Measurements from ENCODE around the gene STX11.
"Not testable (repeated sequence)": the region's sequence is repeated elsewhere in the genome, so short reads cannot be mapped to it uniquely, and the experiment has no call there.

STX11 gene

DNA sequence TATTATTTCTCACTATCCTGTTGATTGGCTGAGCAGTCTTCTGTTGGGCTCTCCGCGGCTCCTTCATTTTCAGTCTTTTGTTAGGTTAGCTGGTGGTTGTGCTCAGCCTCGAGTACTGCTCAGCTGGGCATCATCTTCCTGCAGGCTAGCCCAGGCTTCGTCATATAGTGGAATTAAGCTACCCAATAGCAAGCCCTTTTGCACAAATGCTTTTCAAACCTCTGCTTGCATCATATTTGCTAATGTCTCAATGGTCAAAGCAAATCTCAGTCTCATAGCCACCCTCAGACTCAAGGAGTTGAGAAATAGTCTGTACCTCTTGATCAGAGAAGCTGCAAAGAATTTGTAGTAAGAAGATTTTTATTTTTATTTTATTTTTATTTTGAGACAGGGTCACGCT lies 23.7 kb downstream of the STX11 start:
- DNase-seq (ENCODE audit: low read depth in 2 of 2, low spot score in 1 of 2), result no peak

- no peak for DNase-seq (ENCODE audit: low read depth in 2 of 2, low spot score in 1 of 2)
These were observed 25.7 kb downstream of the STX11 start for GRCh38 chr6:144176043-144176442.

- DNase-seq (ENCODE audit: low read depth in 2 of 2, low spot score in 1 of 2), result no peak
These were observed 27.4 kb downstream of the STX11 start for GRCh38 chr6:144177726-144178125.

DNA sequence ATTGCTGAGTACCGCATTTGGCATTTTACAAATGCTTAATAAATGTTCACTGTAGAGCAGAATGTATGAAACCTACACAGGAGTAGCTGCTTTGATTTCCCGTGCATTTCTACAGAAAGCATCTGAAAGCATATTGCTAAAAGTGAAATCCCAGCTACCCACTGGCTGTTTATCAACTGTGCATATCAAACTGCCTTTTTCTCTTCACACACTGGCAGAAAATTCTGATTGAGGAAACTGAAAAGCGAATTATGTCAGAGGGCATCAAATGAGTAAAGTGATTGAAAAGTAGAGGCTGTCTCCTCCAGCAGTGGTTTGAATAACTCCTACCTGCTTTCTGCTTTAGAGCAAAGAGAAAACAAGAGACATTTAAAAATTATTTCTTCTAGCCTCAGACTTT lies 28.0 kb downstream of the STX11 start:
- no peak for DNase-seq (ENCODE audit: low read depth in 2 of 2, low spot score in 1 of 2)

DNA sequence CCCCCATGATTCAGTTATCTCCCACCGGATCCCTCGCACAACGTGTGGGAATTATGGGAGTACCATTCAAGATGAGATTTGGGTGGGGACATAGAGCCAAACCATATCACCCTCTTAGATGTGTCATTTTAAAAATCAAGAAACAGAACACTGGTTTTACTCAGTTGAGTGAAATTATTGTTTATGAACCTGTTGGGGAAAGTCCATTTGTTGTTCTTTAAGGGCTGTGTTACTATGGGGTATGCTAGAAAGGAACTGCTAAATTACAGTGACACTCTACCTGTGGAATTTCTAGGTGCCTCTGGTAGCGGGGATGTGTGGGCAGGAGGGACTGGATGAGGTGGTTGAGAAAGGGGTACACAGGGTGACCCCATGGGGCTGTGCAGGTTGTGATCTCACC lies 28.9 kb downstream of the STX11 start:
- no peak for DNase-seq (ENCODE audit: low read depth in 2 of 2, low spot score in 1 of 2)

- no peak for DNase-seq (ENCODE audit: low read depth in 2 of 2, low spot score in 1 of 2)
These were observed 29.5 kb downstream of the STX11 start for GRCh38 chr6:144179828-144180227.

GRCh38 chr6:144180354-144180753 lies 30.0 kb downstream of the STX11 start:
- not testable (repeated sequence) for DNase-seq (ENCODE audit: low read depth in 2 of 2, low spot score in 1 of 2)

DNA sequence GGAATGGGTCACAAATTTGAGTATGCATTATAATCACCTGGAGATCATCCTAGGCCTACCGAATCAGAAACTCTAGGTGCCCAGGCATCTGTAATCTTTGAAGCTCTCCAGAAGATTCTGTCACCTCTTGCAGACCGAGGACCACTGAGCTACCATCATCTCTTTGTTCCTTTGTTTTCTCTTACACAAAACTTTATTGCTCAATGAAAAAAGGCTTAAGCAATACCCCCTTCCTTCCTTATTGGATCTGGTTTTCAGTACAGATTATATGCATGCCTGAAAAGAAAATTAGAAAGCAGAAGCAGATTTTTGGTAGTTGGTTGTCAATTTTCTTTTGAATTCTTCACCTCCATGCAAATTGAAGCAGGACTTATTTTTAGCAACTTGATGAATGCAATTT lies 31.3 kb downstream of the STX11 start:
- DNase-seq (ENCODE audit: low read depth in 2 of 2, low spot score in 1 of 2), result no peak

DNA sequence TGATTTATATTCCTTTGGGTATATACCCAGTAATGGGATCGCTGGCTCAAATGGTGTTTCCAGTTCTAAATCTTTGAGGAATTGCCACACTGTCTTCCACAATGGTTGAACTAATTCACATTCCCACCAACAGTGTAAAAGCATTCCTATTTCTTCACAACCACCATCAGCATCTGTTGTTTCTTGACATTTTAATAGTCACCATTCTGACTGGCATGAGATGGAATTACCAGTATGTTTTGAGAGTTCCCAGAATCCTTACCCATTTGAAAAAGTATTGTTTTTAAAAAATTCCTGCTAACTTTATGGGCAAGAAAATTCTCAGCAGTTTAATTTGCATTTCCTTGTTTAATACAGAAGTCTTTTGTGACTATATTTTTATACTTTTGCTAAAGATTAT lies 33.9 kb downstream of the STX11 start:
- not testable (repeated sequence) for DNase-seq (ENCODE audit: low read depth in 2 of 2, low spot score in 1 of 2)

DNA sequence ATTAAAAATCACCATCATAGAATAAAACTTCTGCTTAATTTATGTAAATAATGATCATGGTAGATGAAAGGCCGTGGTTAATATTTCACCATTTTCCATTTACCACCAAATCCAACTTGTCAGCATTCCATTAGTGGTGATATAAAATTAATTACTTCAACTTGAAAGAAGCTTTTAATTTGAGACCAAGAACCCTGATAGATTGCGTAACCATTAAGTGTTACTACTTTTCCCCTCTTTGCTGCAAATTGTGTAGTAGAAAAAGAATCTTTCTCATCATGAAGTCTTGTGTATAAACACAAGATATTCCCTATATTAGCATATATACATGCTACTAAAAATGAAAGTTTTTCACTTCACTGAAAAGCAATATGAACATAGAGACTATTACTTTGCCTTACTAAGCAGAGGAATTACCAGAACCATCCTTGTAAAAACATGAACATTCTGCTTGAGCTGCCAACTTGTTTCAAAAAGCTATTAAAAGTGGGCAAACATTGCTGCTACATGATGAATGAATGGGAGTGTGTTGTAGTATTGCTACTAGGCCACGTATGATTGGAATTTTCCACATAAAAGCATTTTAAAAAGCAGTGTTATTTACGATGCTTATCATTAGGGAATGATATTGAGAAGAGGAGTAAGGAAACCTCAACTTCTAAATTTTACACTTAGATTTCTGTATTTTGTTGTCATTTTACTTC lies 35.0 kb downstream of the STX11 start:
- DNase-seq (ENCODE audit: low read depth in 2 of 2, low spot score in 1 of 2), result no peak

- no peak for DNase-seq (ENCODE audit: low read depth in 2 of 2, low spot score in 1 of 2)
These were observed 36.7 kb downstream of the STX11 start for GRCh38 chr6:144186817-144187625.

DNA sequence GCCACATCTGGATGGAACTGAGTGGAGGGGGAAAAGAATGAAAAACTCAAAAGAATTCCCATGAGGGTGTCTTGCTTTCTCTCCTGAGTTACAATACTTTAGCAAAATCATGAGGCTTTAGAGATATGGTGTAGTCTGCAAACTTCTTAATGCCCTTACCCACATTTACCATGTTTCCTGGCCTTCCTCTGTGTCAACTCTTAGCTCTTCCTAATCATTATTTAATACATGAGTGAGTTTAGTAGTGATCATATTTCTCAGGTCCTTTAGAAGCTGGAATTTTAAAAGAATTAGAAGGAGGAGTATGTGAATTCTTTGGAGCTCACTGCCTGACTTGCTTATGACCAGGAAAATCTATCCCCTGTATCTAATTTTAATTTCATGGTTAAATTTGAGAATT lies 39.0 kb downstream of the STX11 start:
- DNase-seq (ENCODE audit: low read depth in 2 of 2, low spot score in 1 of 2), result no peak

- no peak for DNase-seq (ENCODE audit: low read depth in 2 of 2, low spot score in 1 of 2)
These were observed 39.8 kb downstream of the STX11 start for GRCh38 chr6:144190080-144190479.

DNA sequence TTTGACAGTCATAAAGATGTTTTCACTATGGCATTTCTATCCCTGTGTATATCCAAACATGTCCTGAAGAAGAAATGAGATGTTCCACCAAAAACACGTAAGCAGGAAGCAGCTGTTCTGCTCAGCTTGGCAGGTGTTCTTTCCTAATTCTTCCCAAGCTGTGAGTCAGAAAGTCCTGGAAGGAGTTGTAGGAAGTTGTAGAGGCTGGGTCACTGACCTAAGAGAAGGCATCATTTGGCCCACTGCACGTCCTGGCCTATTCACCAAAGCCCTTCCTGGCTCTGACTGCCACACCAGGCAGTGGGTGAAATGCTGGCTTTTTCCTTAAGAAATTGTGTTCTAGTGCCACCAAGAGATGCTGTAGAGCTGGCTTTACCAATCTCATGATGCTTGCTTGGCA lies 40.3 kb downstream of the STX11 start:
- no peak for DNase-seq (ENCODE audit: low read depth in 2 of 2, low spot score in 1 of 2)

GRCh38 chr6:144193181-144193580 lies 42.9 kb downstream of the STX11 start:
- no peak for DNase-seq (ENCODE audit: low read depth in 2 of 2, low spot score in 1 of 2)

DNA sequence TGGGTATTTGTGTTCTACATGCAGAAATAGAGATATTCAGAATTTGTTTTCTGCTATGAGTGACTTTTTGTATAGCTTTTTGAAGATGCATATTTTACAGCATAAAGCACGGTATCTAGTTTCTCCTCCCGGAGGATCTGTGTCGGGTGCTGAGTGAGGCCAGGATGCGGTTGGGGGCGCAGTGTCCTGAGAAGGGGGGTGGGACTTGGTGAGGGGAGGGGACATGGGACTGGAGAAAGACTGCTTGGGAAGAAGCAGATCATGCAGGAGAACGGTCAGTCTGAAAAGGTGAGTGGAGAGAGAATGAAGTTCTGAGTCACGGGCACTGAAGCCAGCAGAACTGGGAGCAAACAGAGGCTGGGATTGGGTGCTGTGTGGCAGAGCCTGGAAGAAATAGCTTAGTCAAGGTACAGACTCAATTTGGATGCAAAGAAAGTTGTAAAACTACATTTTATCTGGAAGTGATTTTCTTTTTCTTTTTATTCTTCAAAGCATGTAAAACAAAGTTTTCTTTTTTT lies 44.0 kb downstream of the STX11 start:
- no peak for DNase-seq (ENCODE audit: low read depth in 2 of 2, low spot score in 1 of 2)

- no peak for DNase-seq (ENCODE audit: low read depth in 2 of 2, low spot score in 1 of 2)
These were observed 45.5 kb downstream of the STX11 start for GRCh38 chr6:144195671-144196270.

- no peak for DNase-seq (ENCODE audit: low read depth in 2 of 2, low spot score in 1 of 2)
These were observed 47.6 kb downstream of the STX11 start for GRCh38 chr6:144197919-144198318.

DNA sequence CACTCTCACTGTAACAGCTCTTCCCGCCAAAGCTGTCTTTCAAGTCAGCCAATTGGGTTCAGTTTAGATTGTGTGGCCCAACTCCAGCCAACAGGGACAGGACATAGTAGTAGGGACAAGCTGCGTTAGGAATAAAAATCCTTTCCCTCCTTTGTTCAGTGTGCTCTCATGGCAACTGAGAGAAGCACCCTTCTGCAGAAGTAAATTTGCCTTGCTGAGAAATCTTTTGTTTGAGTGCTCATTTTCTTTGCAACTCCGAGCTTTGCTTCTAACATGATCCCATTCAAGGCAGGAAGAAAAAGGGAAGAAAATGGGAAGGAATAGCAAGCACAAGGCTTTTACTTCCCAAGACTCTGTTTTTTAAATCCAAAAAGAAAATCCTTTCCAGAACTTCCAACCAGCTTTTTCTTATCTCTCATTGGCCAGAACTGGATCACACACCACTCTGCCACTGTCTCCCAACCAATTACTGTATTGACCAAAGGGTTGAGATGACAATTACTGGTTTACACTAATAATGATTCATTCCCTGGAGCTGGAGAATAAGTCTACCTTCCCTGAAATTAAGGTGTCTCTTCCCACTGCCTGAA lies 52.7 kb downstream of the STX11 start:
- no peak for DNase-seq (ENCODE audit: low read depth in 2 of 2, low spot score in 1 of 2)

DNA sequence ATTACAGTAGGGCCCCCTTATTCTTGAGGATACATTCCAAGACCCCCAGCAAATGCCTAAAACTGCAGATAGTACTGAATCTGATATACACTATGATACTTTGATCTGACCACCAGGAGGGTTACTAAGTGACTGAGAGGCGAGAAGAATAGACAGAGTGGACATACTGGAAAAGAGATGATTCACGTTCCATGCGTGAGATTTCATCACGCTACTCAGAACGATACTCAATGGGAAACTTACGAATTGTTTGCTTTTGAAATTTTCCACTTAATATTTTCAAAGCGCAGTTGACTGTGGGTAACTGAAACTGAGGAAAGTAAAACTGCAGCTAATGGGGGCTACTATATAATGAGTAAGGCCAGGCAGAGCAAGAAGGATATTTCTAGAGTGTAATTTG lies 60.8 kb downstream of the STX11 start:
- DNase-seq (ENCODE audit: low read depth in 2 of 2, low spot score in 1 of 2), result no peak

DNA sequence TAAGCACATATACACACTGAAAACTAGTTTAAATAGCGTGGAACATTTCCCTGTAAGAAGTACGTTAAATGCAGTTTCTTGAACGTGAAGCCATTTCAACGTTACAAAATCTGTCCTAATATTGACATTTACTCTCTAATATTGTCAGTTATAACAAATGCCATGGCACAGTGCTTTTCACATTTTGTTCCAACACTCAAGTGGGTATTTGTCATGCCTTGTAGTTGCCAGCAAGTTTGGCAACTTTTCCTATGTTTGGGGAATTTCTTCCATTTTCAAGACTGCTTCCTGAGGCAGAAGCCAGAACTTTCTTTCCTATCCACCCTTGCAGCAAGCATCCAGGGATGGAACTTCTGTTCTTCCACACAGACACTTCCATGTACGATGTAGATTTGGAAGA lies 63.0 kb downstream of the STX11 start:
- DNase-seq (ENCODE audit: low read depth in 2 of 2, low spot score in 1 of 2), result no peak

GRCh38 chr6:144214029-144214428 lies 63.7 kb downstream of the STX11 start:
- DNase-seq (ENCODE audit: low read depth in 2 of 2, low spot score in 1 of 2), result no peak

Data from stimulated activated CD8-positive, alpha-beta memory T cell treated with anti-CD3 and anti-CD28 coated beads, Interleukin-4, amount 100 ng/mL, for 1 hour (primary cell).